Stimulated activated CD4-positive, alpha-beta T cell treated with anti-CD3 and anti-CD28 coated beads, Interleukin-1b, Interleukin-23, amount 100 ng/mL, for 48 hours (primary cell): ENCODE results near the gene AGPAT3.
"Not testable (repeated sequence)": the region's sequence is repeated elsewhere in the genome, so short reads cannot be mapped to it uniquely, and the experiment has no call there.

ENCODE experiments used
- DNase-seq: peaks from one replicate; pipeline ENCODE4 v3.0.0-alpha.2; 2020

AGPAT3 gene, protein sequence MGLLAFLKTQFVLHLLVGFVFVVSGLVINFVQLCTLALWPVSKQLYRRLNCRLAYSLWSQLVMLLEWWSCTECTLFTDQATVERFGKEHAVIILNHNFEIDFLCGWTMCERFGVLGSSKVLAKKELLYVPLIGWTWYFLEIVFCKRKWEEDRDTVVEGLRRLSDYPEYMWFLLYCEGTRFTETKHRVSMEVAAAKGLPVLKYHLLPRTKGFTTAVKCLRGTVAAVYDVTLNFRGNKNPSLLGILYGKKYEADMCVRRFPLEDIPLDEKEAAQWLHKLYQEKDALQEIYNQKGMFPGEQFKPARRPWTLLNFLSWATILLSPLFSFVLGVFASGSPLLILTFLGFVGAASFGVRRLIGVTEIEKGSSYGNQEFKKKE

DNA sequence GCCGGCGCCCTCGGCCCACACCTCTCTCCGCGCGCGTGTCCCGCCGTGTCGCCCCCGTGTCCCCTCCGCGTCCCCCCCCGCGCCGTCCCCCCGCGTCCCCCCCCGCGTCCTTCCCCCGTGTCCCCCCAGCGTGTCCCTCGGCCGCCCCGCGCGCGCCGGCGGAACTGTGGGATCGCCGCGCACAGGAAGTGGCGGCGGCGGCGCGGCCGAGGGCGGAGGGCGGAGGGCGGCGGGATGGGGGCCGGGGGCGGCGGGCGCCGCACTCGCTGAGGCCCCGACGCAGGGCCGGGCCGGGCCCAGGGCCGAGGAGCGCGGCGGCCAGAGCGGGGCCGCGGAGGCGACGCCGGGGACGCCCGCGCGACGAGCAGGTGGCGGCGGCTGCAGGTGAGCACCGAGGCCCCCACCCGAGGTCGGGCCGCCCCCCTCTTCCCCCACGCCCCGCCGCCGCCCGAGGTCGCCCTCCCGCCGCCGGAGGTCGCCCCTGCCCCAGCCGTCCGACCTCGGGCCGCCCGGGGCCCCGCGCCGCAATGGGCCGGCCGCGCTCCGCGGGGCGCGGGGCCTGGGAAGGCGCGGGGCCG, at the start of gene AGPAT3:
TSS of gene AGPAT3 (plus strand) at position 262 of the 578 bp plus-strand sequence. CDS start 94,459 bp downstream, outside the sequence.
- DNase-seq, result no peak

DNA sequence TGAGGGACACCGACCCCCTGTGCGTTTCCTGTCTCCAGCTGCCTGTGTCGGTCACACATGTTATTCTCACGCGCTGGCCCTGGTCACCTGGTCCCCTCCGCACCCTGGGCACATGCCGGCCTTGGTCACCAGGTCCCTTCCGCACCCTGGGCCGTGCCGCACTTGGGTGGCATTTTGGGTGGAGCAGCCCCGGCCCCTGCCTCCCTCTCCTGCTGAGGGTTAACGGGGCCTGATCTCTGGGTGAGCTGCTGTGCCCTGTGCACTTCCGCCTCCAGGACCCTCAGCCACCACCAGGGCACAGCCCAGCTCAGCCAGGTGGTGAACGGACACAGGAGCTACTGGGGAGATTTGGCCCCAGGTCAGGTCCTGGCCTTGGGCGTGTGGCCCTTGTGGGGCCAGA, 49.0 kb upstream of the AGPAT3 start:
- no peak for DNase-seq

DNA sequence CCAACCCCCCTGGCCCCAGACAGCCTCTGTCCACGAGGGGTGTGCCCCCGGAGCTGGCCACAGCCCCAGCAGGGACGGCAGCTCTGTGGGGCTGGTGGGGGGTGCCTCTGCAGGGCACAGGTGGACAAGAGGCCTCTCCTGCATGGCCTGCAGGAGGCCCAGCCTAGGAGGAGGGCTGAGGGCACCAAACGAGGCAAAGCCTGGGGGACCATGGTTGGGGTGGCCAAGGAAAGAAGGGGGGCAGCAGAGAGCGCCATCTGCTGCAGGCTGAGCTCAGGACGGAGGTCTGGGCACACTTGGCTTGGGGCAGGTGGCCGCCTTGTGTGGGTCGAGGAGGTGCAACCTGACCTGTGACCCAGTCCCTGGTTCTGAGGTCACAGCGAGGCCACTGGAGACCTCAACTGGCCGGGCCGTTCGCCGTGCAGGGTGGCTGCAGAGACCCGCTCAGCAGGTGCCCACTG, 48.4 kb upstream of the AGPAT3 start:
- no peak for DNase-seq

DNA sequence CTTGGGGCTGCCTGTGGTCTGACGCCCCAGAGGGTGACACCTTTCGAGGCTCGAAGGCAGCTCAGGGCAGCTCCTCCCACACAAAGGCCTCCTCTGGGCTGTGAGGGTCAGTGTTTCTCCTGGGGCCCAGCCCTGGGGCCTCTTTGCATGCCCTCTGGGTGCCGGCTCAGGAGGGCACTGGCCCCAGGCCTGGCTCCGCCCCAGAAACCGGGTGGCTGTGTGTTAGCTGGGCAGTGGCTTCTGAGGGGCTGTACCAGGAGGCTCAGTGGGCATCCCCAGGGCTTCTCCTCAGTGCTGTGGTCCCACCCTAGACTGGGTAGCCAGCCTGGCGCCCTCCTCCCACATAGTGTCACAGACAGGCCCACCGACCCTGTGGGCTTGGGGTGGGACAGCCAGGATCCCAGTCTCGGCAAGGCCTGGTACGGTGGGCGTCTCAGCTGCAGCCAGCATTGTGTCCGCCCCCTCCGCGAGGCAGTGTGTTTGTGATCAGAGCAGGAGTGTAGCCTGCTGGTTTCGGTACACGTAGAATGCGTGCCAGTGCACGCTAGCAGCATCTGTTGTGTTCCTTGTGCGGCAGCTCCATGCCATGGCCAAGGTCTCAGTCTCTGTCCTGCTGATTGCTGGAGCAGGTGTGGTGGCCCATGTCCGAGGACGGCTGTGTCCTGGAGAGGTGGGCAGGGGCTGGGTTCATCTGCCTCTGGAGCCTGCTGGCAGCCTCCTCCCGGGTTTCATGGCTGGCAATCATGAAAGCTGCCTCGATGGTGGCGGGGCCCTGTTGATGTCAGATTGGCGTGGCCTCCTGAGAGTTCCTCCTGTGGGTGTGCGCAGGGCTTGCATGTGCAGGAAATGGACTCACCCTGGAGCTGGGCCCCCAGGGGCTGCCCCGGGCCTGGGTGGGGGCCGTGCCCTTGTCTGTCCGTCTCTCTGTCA, 47.6 kb upstream of the AGPAT3 start:
- no peak for DNase-seq

DNA sequence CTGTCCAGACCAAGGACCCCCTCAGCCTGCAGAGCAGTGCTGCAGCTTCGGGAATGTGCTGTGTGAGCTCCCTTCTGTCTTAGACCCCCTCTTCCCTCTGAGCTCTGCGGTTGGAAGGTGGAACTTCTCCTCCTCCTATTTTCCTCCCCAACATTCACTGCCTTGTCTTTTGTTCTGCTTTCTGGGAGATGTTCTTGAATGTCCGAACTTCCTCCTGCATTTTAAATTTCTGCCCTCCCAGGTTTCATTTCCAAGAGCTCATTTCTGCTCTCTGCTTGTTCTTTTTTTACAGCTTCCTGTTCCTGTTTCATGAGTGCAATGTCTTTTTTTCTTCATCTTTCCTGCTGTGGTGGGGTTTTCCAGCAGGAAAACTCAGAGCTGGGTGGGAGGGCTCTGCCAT, 46.3 kb upstream of the AGPAT3 start:
- DNase-seq, result no peak

DNA sequence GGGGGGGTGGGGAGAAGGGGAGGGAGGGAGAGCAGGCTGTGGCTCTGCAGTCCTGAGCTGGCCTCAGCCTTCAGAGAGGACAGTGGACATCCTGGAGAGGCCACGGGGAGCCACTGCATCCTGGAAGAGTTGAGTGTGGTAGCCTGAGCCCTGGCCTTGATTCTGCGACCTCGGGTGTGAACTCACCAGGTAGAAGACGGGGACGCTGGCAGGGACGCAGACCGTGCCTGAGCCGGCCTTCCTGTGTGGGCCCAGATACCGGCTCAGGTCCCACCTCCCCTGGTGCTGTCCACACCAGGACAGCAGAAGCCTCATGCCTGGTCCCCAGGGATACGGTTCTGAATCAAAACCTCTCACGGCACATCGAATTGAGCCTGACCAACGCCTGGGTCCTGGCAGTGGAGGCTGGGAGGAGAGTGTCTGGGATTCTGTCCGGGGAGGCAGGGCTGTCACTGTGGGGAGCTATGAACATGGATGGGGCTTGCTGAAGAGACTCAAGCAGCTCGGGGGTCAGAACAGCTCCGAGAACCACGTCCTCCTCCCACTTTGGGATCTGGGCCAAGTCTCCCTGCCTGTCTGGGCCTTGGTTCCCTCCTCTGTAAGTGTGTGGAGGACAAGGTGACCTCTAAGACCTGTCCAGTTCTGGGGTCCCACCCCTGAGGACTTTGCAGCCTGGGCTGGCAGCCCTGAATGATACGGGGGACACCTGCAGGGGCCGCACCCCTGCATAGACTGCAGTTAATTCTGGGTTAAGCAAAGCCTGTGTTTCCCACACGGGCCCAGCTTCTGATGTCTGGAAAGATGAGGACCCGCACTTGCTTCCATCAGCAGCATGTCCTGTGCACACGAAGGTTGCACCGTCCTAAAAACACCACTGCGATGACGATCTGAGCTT, 45.3 kb upstream of the AGPAT3 start:
- no peak for DNase-seq

DNA sequence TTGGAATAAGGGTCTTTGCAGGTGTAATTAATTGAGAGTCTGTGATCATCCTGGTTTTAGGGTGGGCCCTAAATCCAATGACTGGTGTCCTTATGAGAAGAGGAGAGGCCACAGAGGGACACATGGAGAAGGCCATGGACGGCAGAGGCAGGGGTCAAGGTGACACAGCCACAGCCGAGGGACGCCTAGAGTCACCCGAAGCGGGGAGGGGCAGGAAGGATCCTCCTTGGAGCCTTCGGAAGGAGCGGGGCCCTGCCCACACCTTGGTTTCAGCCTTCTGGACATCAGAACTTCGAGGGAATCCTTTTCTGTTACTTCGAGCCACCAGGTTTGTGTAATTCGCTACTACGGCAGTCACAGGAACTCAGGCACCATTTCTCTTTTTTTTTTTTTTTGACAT, 44.6 kb upstream of the AGPAT3 start:
- DNase-seq, result no peak

DNA sequence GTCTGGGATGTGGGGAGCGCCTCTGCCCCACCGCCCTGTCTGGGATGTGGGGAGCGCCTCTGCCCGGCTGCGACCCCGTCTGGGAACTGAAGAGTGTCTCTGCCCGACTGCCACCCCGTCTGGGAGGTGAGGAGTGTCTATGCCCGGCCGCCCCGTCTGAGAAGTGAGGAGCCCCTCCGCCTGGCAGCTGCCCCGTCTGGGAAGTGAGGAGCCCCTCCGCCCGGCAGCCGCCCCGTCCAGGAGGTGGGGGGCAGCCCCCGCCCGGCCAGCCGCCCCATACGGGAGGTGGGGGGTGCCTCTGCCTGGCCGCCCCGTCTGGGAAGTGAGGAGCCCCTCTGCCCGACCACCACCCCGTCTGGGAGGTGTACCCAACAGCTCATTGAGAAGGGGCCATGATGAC, 42.9 kb upstream of the AGPAT3 start:
- DNase-seq, result not testable (repeated sequence)

DNA sequence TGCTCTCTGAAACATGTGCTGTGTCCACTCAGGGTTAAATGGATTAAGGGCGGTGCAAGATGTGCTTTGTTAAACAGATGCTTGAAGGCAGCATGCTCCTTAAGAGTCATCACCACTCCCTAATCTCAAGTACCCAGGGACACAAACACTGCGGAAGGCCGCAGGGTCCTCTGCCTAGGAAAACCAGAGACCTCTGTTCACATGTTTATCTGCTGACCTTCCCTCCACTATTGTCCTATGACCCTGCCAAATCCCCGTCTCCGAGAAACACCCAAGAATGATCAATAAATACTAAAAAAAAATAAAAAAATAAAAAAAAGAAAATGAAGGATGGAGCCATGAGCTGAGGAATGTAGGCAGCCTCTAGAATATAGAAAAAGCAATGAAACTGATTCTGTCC, 42.3 kb upstream of the AGPAT3 start:
- DNase-seq, result not testable (repeated sequence)

DNA sequence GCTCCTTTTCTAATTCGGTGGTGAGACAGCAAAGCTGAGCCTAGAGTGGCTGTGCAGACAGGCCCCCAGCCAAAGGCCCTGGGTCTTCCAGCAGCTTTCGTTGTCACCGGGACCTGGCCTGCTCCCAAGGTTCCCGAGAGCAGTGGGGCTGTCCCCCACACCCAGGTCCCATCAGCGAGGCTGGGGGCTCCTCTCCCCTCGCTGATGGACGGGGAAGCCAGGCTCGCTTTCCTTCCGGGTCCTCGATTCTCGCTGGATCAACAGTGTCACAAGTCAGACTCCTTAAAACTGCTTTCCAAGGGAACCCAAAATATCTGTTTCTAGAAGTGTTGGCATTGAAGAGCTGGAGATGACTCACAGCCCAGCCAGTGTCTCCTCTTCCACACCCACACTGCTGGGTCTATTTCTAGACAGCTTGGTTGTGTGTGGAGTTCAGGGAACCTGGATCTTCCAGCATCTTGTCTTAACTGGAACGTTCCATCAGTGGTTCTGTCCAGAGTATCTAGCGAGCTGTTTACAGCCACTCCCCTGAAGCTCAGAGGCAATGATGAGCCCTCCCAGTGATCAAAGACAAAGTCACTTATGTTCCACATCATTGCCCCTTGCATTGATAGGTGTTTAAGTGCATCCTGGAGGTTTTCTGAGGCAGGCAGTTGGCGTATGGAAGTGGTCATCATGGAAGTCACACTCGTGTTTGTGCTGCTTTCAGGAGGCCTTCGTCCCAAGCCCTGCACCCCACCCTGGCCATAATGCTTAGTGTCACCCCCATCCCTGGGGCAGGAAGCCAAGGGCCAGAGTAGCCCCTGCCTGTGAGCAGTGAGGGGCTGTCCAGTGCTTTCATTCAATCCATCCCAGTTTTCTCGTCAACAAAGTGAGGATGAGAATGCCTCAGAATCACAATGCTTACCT, 40.4 kb upstream of the AGPAT3 start:
- no peak for DNase-seq

DNA sequence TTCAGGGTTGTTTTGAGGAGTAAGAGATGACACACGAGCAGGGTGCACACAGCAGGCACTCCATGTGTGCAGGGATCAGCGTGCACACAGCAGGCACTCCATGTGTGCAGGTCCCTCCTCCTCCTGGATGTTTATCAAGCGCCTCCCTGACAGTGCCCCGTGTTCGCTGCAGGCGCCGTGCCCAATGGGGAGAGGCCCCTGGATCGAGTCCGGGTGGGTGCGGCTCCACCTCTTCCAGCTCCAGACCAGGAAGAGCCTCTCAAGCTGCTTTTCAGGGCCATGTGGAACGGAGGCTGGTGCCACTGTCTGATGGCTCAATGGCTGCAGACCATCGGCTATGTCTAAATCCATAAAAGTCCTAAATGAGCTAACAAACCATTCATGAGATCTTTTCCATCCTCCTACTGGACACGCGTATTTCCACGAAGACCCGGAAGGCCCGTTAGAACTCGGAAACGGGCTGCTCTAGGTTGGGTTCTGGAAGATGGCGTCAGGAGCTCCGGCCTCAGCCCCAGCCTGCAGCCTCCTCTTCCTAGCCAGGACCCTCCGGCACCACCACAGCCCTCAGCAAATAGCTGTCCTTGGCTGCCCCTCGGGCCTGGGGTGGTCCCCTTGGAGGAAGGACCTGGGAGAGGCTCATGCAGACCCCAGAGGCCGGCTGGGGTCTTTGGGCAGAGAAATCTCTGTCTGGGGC, 39.6 kb upstream of the AGPAT3 start:
- no peak for DNase-seq

DNA sequence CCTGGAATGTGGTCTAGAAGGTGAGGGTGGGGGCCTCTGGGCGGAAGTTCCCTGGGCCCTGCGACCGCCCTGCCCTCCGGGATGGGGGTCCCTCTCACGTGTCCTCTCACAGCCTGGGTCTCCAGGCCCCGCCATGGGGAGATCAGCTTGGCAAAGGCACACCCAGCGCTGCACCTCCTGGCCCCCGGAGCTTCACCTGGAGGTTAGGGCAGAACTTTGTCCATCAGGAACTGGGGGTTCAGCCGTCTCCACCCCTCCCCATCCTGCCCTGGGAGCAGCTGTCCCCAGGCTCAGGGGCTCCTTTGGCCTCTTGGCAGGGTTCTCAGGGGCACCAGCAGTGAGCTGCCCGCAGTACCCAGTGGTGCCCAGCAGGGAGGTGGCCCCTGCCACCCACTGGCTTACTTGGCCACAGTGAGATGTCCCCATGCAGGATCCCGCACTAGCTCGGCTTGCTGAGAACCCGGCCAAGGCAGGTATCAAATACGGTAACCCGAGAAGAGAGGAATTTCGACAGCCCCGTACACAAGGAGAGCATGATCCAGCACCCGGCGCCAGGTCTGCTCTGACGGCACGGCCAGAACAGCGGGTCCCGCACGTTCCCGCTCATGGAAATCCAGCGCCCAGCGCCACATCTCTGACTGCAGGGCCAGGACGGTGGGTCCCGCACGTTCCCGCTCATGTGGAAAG, 38.9 kb upstream of the AGPAT3 start:
- no peak for DNase-seq

DNA sequence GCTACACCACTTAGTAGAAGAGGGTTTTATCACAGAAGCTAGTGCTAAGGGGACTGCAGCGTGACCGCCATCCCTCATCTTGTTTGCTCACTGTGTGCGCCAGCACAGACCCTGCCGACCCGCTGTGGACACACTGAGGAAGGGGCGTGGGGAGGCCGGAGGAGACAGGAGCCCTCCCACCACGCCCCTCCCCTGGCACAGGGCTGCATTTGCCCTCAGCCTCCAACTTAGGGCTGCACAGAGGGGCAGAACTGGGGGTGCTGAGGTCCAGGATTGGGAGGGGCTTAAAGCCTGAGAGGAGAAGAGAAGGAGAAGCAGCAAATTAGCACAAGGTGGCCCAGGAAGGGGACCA, 38.4 kb upstream of the AGPAT3 start:
- DNase-seq, result no peak

DNA sequence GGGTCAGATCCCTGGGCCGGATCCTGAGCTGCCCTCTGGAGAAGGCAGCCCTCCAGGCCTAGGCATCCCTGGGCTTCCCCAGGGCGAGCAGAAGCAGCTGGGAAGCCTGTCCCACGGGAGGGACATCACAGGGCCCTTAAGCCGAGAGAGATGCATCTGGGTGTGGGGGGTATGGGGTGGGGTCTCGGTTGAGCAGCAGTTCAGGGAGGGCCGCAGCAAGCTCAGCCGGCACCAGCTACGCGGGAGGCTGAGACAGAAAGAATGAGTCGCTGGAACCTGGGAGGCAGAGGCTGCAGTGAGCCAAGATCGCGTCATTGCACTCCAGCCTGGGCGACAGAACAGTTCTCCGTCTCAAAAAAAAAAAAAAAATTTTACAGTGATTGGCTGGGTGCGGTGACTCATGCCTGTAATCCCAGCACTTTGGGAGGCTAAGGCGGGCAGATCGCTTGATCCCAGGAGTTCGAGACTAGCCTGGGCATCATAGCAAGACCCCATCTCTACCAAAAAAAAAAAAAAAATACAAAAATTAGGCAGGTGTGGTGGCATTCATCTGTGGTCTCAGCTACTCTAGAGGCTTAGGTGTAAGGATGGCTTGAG, 37.9 kb upstream of the AGPAT3 start:
- peak; percentile 47 for DNase-seq

DNA sequence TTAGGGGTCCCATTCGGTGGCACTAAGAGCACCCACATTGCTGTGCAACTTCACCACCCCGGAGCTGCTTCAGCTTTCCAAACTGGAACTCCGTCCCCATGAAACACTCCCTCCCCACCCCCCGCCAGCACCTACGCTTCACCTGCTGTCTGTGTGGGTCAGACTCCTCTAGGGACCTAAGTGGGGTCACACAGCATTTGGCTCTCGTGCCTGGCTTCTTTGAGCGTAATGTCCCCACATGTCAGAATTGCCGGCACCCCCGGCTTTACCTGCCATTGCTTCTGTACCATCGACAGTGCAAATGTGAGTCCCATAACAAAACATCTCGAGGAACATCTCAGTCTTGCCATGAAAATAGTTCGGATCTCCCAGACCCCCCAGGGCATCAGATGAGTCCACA, 35.9 kb upstream of the AGPAT3 start:
- no peak for DNase-seq

DNA sequence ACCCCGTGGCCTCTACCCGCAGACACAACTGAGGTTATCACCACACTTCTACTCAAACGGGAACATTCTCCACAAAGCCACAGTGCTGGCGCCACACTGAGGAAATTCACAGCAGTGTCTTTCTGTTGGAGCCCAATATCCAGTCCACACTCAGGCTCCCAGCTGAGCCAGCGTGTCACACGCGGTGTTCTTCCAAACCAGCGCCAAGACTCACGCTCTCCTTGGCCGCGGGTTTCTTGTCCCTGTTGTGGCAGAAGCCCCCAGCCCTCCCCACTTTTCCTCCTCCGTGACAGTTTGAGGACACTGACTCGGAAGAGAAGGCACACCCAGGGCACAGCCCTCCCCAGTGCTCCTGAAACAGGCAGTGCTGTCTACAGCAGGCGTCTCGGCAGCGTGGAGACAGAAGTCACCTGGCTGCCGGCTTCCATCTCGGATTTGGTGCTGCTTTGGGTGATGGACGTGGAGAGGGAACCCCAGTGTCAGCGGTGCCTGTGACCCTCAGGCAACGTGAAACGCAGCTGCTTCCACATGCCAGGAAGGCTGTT, 35.4 kb upstream of the AGPAT3 start:
- DNase-seq, result no peak

DNA sequence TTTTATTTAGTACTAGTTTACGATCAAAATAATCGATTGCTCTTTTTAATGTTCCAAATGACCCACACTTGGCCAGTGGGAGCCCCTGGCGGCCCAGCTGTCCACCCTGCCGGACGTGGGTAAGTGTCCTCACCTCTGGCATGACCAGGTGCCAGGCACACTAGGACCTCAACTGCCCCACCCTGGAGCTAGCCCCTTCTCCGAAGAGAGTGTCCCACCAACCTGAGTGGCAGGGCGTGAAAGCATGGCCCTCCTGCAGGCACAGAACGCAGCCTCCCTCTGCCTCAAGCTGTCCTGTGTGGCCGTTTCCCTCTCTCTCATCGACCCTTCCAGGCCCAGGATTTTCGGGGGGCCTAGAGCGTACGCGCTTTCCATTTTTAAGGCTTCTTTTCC, 32.9 kb upstream of the AGPAT3 start:
- DNase-seq, result no peak

DNA sequence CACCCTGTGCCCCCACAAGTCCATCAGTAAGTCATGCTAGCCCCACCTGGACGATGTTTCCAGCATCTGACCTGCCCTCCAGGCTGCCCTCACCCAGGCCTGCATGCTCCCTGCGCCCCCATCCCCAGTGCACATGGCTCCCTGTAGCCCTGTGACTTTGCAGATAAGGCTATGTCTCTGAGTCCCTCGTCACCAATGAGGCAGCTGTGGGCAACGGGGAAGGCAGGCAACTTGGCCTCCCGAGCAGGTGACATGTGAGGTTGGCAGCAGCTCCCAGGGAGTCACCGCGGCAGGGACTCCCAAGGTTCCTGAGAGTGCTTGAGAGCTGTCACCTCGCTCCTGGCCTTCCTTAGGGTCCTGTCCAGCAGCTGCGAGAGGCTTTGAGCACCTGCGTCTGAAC, 32.4 kb upstream of the AGPAT3 start:
- DNase-seq, result no peak

DNA sequence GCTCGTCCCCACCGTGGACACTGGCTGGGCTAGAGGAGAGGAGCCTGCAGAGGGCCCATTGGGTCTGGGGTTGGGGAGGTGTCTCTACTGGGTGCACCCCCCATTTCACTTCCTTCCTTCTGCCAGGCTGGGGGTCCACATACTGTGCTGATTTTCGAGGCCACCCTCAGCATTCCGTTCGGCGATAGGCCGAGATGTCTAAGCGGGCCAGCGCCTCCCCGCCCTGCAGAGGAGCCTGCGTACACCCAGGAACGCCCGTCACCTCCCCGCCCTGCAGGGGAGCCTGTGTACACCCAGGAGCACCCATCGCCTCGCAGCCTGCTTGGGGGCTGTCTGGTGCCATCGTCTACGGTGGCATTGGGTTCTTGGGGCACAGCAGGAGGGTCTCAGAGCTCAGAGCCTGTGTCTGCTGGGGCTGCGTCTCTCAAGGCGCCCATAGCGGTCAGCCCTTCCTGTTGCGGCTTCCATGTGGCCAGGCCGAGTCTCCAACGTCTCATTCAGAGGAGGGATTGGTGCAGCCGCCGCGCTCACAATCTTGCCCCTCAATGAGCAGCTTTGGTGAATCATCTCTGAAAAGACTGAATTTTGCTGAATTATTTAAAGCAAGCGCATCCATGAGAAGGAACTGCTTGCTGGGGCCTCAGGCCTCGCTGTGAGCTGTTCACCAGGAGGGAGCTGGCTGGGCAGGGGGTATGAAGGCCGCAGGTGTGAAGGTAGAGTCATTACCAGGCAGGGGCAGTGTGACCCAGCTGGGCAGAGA, 30.7 kb upstream of the AGPAT3 start:
- no peak for DNase-seq
